HG03442 (cell line): ENCODE measurements around the gene TAX1BP3.

Experiments used
- ATAC-seq: cut with Tn5 transposase; IDR thresholded peaks from one replicate; pipeline ENCODE4 v1.9.1; 2021; ENCODE audit warnings: mild to moderate bottlenecking, moderate library complexity; ENCODE audit not compliant: unreplicated experiment

Gene TAX1BP3

DNA sequence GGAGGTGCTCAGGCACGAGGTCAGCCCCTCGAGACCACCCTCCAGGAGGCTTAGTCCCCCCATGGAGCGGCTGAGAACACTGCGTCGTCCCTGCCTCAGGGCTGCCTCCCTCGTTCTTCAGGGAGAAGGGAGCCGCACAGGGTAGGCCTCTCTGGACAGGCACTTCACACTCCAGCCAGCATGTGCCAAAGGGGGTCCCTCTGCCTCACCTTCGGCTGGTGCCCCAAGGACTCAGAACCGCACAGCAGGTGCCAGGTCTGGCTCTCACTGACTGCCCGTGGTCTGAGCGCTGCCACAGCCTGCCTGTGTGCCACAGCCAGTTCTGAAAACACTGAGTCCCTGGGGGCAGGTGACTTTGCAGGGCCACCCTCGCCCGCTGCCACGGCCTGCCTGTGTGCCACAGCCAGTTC lies 20.5 kb upstream of the TAX1BP3 start:
- no peak for ATAC-seq

DNA sequence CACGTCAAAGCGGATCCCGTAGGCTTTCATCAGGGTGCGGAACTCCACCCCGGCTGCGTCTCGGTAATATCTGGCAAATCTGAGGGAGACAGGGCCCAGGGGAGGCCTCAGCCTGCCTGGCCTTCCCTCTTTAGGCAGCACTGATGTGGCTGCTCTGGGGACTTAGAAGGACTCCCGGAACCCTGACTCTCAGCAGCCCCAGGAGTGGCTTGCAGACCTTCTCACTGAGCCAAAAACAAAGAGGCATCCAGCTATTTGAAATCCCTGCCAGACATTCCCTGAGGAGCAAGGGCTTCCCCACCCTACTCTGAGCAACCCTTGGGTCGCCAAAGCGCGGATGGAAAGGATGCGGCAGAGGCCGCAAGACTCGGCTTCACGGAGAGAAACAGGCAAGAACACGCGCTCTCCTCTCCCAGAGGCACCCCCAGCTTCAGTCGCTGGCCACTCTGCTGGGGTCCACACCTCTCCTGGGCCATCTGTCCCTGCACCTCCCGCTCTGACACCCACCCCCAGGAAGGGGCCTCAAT lies 19.7 kb upstream of the TAX1BP3 start:
- no peak for ATAC-seq

DNA sequence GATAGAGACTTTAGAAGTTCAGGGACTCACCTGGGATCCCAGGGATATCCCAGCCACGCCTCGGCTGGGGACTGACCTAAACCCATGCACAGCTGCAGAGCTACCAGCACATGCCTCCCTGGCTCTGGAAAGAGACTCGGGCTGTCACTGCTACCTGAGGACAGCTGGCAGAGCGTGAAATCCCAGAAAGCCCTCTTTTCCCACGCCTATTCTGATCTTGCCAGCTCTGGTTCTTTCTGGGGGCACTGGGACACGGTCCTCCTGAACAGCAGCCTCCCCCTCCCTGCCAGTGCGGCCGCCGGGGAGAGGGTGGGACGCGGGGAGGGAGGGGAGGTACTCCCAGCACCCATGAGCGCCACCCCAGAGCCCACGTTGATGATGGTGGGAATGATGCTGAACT lies 16.8 kb upstream of the TAX1BP3 start:
- no peak for ATAC-seq

DNA sequence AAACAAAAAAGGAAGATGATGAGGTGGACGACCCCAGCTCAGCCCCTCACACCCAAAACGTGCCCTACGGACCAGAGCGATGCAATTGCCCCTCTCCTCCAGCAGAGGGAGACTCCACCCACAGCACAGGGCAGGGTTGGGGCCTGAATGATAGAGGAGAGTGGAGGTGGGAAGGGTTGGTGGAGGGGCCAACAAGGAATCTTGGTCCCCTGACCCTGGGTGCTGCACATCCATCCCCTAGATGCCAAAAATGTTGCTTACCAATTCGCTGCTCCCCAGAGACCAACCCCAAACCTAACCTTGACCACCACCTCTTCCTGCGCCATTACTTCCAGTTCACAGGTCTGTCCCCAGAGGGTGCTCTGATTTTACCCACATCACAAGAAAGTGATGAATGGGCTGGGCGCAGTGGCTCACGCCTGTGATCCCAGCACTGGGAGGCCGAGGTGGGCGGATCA lies 14.7 kb upstream of the TAX1BP3 start:
- ATAC-seq, result no peak

DNA sequence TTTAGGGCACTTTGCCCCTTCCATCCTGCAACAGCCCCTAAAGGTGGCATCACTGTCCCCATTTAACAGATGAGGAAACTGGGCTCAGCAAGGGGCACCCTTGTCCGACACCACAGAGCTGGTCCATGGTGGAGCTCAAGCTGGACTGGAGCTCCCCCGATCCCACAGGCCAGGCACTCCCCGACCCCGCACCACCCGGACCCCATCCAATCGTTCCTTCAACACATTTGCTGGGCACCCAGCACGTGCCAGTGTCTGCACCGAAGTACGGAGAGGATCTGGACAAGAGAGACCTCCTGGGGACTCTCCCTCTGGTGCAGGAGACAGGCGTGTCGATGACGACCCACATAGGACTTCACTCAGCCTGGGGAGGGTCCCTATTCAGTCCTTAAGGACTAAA lies 13.7 kb upstream of the TAX1BP3 start:
- no peak for ATAC-seq

DNA sequence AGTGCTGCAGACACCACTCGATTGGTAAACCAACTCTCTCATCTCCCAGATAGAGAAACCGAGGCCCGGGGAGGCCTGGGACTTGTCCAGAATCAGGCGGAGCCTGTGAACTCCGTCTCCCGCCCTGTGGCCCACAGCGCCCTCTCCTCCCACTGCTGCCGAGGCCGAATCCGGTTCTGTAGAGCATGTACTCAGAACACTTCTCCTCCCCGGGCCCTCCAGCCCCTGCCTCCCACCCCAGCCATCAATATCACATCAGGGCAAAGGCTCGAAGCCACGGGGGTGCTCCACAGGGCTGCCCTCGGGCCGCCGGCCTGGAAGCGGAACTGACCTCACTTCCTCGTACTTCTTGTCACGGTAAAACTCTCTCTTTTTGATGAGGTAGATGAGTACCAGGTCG lies 13.2 kb upstream of the TAX1BP3 start:
- ATAC-seq, result no peak

DNA sequence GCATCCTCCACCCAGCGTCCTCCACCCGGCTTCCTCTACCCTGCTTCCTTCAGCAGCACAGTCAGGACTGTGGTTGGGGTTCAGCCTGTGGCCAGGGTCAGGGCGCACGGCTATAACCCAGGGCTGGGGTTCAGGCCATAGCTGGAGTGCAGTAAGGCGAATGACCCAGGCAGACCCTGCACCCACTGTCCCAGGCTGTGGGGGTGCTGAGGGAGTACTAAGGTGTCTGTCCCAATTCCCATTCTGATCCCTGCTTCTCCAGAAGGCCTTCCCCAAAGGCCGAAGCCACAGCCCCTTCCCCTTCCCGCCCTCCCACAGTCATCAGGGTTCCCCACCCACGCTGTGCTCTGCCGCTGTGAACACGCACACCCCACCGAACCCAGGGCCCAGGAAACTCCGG lies 12.7 kb upstream of the TAX1BP3 start:
- no peak for ATAC-seq

DNA sequence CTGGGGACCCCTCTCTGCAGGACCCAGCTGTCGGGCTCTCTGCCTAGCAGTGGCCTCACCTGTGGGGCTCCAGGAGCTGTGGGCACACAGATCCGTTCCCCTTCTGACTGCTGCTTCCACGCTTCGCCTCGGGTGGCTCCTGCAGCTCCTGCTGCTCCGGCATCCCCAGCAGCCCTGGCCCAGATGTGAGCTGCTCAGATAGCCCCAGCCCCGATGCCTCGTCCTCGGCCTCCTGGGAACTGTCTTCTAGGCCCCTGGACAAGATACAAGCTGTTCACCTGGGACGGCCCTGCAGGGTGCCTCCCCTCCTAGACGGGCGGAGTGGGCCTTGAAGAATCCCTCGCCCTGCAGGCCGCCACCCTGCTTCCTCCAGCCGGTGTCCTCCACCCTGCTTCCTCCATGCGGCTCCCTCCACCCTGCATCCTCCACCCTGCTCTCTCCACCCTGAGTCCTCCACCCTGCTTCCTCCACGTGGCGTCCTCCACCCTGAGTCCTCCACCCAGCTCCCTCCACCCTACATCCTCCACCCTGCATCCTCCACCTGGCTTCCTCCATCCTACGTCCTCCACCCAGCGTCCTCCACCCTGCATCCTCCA lies 11.3 kb upstream of the TAX1BP3 start:
- ATAC-seq, result no peak

DNA sequence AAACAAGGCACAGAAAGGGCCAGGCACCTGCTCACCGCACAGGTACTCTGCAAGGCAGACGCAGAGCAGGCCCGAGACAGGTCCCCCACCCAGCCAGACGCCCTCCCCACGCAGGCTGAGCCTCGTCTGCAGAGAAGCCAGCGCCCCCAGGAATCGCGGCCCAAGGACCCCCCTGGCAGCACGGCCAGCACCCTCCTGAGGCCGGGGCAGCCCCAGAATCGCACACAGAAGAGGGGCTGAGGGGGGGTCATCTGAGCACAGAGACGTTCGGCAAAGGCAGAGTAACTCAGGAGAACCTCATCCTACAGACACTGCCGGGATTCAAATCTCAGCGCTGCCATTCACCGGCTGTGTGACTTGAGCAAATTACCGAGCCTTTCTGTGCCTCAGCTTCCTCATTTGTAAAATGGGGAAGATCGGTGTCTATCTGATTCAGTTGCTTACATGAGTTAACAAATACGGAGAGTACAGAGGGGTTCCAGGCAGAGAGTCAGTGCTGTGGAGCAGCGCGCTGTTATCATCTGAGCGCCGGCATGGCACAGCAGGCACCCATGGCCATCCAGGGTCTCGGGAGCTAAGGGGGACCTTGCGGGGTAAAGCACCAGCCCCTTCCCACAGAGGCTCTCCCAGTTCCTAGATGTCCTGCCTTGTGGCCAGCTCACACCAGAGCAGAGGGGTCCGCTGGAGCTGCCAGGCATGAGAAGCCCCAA lies 10.6 kb upstream of the TAX1BP3 start:
- ATAC-seq, result no peak

DNA sequence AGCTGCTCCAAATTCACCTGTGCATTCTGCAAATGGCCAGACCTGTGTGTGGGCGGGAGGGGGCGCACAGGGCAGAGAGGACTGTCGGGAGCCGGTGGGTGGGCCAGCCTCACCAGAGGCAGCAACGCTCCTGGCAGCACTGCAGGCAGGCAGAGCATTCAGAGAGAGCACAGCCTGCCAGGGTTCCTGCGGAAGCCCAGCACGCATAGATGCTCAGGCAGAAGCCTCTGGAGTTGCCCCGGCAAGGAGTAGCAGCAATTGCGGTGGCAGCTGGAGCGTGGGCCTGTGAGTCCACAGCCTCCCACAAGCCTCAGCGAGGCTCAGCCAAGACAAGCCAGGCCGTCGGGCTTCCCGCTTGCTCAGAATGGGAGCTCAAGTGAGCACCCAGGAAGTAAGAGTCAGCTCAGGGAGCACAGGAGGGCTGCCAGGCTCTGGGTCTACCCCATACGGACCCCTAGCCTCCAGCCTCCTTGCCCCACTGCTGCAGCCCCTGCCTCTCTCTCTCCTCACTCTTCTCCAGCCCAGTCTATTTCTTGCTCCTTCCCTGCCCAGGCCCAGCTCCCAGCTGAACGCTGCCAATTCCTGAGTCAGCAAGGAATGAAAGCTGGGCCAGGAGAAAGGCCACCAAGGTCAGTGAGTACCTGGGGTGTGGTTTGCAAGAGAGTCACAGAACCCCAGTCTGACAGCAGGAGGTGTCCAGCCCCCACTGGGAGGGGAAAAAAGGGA lies 9.9 kb upstream of the TAX1BP3 start:
- ATAC-seq, result no peak

DNA sequence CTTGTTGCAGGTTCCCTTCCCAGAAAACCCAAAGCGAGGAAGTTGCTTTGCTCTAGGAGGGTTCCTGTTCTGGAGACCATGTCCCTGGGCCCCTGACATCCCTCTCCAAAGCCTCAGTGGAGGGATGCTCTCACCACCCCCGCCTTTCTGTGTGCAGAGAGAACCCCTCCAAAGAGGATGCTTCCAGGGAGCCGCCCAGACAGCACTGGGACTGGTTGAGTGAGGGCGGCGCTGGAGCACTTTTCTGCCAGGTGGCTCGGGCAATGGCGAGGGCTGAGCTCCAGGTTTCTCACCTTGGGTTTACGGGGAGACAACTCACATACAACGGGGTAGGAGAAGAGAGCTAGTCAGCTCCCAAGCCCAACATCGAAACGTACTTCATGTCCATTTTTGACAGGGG lies 7.5 kb upstream of the TAX1BP3 start:
- no peak for ATAC-seq

DNA sequence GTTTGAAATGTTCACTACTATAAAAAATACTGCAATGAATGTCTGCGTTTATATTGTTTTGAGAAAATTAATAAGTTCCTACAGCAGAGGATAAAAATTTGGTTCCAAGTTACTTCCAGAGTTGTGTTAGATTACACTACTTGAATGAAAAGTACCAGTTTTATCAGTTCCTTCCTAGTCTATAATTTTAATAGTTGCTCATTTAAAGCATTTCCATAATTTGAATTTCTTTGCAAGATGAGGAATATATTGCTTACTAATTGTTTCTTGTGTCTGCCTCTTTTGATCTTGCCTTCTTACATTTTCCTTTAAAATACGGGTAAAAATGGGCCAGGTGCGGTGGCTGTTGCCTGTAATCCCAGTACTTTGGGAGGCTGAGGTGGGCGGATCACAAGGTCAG lies 4.2 kb upstream of the TAX1BP3 start:
- ATAC-seq, result no peak

DNA sequence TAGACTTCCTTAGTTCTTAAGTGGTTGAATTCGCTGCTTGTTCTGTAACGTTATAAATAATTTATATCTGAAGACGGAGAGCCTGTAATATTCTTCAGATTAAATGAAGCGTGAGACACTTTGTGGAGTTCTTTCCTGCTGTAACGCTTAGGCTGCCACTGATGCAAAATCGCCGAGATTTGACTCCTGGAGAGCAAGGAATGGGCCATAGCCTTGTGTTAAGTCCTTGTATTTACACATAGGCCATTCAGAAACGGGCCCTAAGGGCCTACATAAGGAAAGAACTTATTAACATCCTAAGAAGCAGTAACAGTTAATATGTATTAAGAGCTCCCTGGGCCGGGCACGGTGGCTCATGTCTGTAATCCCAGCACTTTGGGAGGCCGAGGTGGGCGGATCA lies 1.2 kb upstream of the TAX1BP3 start:
- ATAC-seq, result no peak

DNA sequence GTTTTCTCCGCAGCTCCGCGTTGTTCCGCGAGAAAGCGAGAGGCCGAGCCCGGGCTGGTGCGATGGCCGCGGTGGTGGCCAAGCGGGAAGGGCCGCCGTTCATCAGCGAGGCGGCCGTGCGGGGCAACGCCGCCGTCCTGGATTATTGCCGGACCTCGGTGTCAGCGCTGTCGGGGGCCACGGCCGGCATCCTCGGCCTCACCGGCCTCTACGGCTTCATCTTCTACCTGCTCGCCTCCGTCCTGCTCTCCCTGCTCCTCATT lies 638 bp upstream of the TAX1BP3 start:
- ATAC-seq, result peak; percentile 16

DNA sequence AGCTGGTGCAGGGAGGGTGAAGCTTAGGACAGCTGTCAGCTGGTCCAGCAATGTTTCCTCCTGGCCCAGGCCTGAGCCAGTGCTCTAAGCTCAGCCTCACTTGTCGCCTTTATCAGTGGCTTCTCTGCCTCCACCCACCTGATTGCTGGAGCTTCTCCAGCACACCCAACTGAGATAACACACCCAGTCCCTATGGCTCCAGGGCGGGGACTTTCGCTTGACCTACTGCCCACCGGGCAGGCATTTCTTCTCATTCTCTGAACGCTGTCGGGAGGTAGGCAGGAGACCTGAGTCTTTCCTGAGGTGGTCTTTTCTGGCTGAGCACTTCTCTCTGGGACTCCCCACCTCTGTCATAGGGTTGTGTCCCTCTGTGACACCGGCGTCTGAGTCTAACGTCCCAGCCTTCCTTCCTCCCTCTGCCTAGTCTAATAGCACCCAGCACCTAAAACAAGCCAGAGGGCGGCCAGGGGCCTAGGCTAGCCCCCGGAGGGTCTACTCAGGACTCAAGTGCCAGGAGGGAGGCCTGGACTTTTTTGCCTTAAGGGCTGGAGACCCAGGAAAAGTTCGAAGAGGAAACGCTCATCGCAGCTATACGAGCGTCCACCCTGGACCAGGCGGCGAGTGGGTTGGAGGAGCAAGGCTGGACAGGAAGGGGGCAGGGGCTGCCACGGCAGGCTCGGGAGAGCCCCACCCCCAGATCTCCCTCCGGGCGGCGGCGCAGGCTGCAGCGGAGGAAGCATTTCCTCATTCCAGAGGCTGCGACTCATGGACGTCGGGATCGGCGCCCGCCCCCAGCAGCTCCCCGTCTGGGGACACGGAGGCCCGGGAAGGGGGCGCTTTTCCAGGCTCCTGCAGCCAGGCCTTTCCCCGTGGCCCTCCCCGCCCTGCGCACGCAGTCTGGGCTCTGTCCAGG lies 756 bp downstream of the TAX1BP3 start:
- peak; percentile 5 for ATAC-seq

DNA sequence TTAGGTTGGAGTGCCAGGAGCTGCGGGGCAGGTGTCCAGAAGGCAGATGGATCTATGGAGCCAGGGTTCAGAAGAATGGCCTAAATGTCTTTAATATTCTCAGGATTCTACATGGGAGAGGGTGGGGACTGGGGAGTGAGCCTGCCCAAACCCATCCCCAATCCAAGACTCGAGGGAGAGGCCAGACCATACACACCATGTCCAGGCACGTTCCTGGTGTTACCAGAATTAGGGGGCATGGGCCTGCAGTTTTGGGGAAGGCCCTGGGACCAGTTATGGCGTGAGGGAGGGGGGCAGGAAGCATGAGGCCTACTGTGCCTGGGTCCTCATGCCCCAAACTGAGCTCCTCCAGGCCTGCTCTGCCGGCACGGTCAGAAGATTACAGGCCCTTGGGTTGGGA lies 1.9 kb downstream of the TAX1BP3 start:
- no peak for ATAC-seq

DNA sequence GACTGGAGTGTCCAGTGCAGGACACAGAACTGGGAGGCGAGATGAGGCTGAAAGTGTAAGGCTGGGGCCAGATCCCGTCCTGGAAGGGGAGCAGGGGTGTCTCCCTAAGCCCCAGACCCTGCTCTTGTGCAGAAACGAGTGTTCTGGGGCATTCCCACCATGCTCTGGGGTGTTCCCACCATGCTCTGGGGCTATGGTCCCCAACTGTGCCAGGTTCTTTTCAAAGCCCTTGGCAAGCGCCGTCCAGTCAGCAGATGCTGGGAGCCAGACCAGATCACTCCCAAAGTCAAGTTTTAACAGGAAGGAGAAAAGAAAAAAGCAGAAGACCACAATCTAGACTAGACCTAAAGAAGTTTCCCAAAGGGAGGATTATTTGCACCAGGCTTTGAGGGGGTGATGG lies 2.5 kb downstream of the TAX1BP3 start:
- no peak for ATAC-seq

DNA sequence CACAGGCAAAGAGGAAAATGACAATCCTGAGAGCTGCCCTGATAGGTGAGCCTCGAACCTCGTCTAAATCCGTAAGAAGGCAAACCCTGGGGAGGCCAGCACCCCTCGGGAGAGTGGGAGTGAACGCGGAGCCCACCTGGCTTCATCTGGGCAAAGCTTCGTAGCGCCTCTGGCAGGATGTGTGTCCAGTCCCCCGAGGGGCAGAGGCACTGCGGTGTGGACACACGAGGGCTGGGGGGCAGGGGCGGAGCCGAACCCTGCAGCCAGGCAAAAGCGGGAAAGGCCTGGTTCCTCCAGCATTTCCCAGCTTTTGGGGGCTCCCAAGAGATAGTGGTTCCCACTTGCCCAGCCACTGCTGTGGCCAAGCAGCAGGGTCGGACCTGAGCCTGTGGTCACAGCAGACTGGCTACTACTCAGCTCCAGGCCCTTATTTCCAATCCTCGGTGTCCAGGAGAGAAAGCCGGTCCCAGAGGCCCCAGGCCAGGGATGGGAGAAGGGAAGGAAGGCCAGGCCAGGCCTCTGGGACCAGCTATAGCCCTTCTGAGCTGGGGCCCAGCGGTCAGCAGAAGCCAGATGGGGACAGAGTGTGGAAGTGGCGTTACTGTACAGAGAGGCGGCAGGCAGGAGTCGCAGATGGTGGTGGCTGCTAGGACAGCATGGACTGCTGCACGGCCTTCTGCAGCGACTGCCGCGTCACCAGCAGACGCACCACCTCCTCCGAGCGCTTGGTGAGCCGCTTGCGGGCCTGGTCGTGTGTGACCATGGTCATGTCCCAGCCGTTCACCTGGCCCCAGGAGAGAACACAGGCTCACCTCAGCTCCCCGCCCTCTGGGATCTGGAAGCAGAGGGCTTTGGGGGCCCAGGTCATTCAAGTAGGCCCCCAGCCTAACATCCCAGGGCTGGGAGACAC lies 5.0 kb downstream of the TAX1BP3 start:
- no peak for ATAC-seq

DNA sequence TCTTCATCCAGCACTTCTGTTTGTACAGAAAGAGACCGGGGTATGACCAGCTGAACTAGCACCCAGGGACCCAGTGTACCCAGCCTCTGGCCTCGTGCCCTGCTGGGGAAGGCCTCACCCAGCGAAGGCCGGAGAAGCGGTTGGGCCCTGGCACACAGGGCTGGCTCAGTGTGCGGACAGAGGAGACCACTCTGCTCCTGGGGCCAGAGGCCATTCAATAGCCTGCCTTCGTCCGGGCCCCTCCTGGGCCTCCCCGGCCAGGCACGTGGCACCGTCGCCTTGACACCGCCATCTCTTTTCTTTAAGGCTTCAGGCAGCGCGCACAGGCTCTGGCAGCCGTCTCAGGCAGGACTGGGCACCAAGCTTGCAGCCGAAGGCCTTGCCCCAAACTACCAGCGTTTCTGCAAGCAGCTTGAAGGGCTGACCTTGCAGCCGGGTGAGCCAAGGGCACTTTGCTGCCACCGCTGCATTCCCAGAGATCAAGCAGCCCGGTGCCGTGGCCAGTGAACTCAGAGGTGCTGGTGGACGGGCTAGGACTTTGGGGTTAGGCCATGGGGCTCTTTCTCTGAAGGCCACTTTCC lies 8.0 kb downstream of the TAX1BP3 start:
- ATAC-seq, result no peak
